CD4-positive, alpha-beta T cell treated with Interleukin-4 for 4 hours (primary cell): ENCODE data around the gene IL6ST.
"Not testable (repeated sequence)": the region's sequence is repeated elsewhere in the genome, so short reads cannot be mapped to it uniquely, and the experiment has no call there.

Experiments
- DNase-seq: peaks from one replicate; pipeline ENCODE4 v3.0.0-alpha.2; 2020

The IL6ST gene

DNA sequence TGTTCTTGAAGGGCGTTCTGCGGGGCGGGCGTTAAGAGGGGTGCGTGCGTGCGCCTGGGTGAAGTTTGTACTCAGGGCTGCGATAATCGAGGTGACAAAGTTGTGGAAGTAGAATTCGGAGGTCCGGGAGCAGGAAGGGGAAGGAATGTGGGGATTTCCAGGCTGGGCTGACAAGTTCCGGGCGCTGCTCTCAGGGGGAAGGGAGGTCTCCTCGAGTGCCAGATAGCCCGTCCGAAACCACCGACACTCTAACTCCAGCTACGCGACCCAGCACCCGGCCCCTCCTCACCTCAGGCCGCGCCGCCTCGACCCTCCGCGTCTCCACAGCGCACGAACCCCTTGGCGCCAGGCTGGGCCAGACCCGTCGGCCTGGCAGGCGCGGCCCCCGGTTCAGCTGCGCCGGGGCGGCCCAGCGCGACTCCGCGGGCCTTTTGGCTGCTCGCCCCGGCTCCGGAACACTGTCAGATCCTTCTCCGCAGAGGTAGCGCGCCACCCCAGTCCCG lies at the start of gene IL6ST:
Gene IL6ST, minus strand, starts transcription at position 469 of the 503 bp plus-strand sequence. CDS start 18,685 bp downstream, outside the sequence.
- peak; percentile 32 for DNase-seq

DNA sequence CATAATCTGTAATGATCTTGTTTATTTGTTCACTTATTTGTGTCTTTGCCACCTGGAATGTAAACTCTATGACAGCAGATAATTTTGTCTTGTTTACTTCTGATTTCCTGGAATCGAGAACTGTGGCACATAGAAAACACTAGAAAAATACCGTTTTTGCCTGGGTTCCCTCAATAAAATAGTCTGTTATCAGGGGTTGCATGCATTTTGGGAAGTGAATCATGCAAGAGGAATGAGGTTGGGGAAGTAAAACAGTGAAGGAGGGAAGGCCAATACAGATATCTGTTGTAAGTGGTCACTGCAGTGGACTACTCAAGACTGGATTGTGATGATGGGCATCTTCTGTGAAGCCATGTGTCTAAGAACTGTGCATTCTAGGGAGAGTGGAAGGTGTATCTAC lies 45.2 kb upstream of the IL6ST start:
- no peak for DNase-seq

DNA sequence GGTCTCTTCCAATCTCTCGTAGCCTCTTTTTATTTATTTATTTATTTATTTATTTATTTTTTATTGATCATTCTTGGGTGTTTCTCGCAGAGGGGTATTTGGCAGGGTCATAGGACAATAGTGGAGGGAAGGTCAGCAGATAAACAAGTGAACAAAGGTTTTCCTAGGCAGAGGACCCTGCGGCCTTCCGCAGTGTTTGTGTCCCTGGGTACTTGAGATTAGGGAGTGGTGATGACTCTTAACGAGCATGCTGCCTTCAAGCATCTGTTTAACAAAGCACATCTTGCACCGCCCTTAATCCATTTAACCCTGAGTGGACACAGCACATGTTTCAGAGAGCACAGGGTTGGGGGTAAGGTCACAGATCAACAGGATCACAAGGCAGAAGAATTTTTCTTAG lies 43.4 kb upstream of the IL6ST start:
- DNase-seq, result not testable (repeated sequence)

DNA sequence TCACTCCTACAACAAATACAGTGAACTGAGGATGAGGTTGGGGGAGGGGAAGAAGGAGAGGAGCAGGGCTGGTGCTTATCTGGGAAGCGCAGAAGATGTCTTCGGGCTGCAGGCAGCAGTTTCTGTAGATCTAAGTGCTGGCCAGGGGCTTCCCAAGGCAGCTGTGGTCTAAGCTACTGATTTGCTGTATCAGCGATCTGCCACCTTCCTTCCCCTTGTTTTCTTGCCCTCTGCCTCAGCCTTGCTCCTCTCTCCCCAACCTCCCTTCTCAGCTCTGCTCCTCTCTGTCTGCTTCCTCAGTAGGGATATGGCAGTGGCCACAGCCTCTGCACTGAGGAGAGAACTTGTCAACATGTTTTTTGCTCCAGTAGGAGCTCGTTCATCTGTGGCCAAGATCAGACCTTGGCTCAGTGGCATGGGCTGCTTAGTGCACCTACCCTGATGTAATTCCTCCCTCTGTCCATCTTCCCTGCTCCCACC lies 42.8 kb upstream of the IL6ST start:
- no peak for DNase-seq

DNA sequence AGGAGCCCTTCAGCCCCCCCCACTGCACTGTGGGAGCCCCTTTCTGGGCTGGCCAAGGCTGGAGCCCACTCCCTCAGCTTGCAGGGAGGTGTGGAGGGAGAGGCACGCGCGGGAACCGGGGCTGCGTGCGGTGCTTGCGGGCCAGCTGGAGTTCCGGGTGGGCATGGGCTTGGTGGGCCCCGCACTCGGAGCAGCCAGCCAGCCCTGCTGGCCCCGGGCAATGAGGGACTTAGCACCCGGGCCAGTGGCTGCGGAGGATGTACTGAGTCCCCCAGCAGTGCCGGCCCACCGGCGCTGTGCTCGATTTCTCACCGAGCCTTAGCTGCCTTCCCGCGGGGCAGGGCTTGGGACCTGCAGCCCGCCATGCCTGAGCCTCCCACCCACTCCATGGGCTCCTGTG lies 40.6 kb upstream of the IL6ST start:
- not testable (repeated sequence) for DNase-seq

DNA sequence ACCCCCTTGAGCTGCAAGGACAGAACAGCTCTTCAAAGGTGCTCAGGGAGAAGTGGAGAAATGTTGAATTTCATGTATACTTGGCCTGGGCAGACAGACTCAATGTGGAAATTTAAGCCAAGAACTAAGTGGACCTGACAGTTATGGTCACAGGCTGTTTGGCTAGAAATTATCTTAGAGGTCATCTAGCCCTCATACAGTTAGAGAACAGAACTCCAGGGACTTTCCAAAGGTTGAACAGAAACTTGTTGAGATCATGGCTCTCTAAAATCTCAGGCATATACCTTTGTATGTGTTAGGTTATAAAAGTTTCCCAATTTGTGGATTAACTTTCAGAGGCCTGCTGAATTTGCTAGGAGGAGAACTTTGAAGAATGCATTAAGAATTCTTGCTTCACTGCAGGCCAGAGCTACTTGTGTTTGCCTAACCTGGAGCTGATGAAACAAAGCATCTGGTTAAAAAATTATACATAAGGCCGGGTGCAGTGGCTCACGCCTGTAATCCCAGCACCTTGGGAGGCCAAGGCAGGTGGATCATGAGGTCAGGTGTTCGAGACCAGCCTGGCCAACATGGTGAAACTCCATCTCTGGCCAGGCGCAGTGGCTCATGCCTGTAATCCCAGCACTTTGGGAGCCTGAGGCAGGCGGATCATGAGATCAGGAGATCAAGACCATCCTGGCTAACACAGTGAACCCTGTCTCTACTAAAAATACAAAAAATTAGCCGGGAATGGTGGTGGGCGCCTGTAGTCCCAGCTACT lies 35.3 kb upstream of the IL6ST start:
- not testable (repeated sequence) for DNase-seq

DNA sequence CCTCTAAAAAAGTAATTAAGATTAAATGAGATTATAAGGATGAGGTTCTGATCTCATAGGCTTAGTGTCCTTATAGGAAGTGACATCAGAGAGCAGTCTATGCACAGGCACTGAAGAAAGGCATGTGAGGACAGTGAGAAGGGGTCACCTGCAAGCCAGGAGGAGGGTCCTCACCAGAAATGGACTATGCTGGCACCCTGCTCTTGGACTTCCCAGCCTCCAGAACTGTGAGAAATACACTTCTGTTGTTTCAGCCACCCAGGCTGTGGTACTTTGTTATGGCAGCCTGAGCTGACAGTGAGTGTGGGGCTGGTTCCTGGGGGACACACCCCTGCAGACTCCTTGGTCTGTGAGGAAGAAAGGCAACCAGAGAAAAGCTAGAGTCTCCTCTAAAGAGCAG lies 34.7 kb upstream of the IL6ST start:
- DNase-seq, result no peak

DNA sequence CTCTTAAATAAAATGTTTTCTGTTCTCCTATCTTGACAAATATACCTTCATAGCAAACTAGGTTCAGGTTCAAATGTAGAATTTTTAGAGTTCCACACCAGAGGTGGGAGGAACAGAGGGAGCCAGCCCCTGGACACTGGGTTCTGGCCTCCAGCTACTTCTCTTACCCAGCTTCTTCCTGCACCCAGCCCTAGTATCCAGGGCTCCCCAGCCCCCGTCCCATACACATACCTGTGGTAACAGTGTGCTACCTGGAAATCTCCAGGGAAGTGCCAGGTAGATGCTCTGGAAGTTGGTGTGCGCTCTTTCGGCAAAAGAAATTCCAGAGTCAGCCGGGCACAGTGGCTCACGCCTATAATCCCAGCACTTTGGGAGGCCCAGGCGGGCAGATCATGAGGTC lies 33.9 kb upstream of the IL6ST start:
- no peak for DNase-seq

DNA sequence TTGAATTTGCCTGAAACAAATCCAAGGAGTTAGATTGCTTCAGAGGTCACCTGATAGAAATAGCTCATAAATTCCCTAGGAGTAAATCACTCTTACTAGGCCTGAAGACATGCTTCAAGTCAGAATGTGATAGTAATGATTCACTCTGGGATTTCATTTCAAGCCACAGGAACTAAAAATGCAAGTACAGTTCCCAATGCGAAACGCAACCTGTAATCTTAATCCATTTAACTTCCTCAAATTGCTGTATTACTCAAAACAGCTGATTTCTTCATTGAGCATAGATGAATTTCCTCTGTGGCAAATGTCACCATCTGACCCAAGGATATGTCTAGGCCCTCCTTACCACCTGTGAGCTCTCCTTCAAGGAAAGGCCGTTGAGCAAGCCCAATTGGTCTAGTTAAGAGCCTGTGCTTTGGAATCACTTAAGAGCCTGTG lies 32.1 kb upstream of the IL6ST start:
- peak; percentile 18 for DNase-seq

DNA sequence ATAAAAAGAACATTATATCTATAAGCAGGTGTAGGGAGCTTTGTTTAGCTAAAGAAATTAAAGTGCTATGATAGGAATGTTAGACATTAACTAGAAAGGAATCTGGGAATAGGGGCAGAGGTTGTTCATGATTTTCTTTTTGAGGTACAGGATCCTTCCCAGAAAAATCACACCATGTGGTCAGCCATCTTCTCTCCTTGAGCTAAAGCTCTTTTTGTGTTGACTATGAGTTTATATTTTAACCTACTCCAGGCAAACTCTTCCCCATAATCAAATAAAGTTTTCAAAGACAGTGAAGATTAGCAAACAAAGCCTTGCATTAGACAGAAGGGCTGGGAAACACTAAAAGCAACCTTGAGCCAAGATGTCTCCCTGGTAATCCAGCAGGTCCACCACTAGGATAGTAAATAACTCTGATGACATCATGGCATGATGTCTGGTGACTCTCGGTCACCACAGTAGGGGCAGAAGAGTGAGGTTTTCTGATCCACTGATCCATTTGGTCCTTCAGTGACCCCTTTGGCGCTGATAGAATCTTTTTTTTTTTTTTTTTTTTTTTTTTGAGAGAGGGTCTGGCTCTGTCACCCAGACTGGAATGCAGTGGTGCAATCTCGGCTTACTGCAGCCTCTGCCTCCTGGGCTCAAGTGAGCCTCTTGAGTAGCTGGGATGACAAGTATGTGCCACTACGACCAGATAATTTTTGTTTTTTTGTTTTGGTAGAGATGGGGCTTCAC lies 30.6 kb upstream of the IL6ST start:
- no peak for DNase-seq

DNA sequence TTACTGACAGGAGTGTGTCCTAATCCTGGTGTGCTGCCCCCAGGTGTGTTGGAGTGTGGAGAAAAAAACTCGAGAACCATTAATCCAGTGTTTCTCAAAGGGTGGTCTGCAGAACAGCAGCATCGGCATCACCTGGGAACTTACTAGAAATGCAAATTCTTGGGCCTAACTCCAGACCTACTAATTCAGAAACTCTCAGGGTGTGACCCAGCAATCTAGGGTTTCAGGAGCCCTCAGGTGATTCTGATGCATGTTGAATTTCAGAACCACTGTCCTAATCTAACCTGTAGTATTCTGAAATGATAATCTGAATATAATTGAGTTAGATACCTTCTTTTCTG lies 30.0 kb upstream of the IL6ST start:
- no peak for DNase-seq

DNA sequence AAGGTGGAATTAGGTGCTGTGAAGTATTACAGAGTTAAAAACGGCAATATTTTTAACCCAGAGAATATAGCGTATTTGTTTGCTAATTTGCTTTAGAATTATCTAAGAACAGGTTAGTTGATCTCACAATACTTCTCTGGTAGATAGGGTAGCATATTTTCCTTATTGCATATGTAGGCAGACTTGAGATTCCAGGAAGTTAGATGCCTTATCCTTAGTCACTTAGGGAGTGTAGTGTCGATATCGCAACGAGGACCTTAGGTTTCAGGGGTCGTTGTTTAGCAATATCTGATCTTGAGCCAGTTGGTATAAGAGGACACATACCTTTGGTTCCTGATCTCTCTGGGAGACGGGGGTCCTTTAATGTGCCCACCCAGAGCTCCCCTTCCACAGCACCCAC lies 28.5 kb upstream of the IL6ST start:
- DNase-seq, result no peak

DNA sequence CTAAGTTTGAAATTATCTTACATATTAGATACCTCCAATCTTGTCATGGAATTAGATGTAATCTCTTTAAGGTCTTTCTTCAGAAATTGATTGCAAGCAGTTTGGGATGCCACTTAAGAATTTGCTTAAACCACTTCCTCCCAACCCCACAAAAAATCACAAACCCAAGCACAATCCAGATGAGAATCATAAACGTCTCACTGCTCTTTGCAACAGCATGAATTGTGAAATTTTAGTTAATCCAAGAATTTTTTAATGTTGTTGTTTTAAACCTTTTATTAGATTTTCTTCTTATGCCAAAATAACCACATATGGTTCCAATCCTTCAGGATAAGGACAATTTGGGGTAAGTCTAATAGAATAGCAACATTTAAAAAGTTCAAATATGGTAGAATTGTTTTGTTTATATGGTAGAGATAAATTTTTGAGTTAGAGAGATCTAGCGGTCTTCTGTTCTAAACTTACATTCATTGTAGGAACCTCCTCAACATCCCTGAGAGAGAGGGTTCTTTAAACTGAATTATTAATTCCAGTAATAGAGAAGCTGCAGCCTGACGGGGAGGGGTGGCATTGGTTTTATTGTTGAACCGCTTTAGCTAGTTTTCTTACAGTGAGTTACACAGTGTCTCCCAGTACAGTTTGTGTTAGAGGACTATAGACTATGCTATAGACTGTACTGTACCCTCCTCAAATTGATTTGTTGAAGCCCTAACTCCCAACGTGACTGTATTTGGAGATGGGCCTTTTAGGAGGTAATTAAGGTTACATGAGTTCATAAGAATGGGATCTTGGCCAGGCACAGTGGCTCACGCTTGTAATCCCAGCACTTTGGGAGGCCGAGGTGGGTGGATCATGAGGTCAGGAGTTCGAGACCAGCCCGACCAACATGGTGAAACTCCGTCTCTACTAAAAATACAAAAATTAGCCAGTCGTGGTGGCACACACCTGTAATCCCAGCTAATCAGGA lies 24.8 kb upstream of the IL6ST start:
- DNase-seq, result peak; percentile 35

DNA sequence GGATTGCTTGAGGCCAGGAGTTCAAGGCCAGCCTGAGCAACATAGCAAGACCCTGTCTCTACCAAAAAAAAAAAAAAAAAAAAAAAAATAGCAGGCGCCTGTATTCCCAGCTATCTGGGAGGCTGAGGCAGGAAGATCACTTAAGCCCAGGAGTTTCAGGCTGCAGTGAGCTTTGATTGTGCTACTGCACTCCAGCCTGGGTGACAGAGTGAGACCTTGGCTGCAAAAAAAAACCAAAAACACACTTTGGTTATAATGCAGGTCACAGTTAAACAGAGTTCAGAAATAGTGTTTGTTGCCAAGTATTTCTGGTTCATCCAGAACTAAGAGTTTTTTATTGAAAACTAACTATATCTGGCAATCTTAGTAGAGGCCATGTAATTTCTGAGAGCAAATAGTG lies 24.1 kb upstream of the IL6ST start:
- no peak for DNase-seq

DNA sequence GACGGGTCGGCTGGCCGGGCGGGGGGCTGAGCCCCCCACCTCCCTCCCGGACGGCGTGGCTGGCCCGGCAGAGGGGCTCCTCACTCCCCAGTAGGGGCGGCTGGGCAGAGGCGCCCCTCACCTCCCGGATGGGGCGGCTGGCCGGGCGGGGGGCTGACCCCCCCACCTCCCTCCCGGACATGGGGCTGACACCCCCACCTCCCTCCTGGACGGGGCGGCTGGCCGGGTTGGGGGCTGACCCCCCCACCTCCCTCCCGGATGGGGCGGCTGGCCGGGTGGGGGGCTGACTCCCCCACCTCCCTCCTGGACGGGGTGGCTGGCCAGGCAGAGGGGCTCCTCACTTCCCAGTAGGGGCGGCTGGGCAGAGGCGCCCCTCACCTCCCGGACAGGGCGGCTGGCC lies 19.9 kb upstream of the IL6ST start:
- DNase-seq, result not testable (repeated sequence)

DNA sequence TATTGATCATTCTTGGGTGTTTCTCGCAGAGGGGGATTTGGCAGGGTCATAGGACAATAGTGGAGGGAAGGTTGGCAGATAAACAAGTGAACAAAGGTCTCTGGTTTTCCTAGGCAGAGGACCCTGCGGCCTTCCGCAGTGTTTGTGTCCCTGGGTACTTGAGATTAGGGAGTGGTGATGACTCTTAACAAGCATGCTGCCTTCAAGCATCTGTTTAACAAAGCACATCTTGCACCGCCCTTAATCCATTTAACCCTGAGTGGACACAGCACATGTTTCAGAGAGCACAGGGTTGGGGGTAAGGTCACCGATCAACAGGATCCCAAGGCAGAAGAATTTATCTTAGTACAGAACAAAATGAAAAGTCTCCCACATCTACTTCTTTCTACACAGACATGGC lies 19.2 kb upstream of the IL6ST start:
- DNase-seq, result not testable (repeated sequence)

DNA sequence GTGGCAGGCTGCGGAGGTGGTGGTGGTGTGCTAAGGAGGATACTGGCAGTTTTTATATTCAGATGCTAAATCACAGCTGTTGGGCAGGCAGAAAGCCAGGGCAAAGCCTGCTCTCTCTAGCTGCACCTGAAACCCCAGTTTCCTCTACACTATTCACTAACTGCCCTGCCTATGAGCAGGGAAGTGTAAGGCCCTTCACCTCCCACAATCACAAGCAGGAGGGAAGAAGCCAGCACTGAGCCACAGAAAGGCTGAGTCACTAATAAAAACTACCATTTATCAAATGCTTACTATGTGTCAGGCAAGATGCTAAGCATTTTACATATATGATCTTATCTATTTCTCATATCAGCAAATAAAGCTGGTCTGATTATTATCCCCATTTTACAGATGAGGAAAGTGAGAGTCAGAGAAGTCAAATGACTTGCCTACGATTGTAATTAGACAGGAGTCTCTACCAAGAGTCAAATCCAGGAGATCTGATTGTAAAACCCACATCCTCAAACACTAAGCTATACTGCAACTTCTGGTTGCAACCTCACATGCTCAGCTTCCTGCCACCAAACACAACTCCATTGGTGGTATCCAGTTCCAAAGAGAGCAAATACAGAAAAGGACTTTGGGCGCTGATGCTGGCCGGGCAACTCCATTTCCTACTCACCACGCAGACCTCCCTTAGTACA lies 17.7 kb upstream of the IL6ST start:
- DNase-seq, result peak; percentile 43

DNA sequence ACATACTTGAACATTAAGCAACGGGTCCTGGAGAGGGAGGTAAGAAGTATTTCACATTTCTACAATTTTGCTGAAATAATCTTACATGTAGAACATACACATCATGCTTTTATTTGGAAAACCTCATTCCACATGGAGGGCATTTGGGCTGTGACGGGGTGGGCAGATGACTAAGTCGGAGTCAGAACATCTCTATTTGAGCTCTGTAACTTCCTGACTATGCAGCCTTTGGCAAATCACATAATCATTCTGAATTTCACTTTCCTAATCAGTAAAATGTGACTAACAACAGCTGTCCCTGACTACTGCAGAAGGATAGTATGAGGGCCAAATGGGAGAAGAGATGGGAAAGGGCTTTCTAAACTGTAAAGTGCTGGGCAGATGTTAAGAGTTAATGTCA lies 17.1 kb upstream of the IL6ST start:
- peak; percentile 11 for DNase-seq

DNA sequence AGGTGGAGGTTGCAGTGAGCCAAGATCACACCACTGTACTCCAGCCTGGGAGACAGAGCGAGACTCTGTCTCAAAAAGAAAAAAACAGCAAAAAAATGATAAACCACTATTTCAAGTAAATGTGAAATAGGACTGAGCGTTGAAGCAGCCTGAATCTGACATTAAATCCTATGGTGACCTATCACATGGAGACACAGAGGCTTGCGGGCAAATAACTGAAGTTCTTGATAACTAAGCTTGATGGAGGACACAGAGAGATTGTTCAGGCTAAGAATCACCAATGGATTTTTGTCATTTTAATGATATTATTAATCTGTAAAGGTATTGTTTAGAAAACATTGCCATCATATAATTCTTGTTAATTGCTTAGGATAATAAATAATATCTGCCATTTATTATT lies 15.7 kb upstream of the IL6ST start:
- DNase-seq, result no peak

DNA sequence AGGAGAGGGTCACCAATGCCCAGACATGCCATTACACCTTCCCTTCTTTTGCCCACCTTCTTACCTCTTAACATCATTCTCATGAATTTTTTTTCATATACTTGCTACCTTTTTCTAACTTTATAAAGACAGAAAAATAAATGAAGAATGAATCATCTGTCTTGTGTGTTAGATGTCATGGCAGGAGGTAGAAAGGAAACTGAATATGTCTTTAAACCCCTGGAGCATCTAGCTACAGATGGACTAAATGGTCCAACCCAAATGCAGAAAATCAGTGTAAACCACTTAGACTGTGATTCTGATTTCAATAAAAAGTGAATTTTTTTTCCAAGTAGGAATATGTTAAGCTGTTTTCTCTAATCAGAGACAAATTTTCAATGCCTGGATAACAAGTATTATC lies 11.8 kb upstream of the IL6ST start:
- DNase-seq, result no peak

DNA sequence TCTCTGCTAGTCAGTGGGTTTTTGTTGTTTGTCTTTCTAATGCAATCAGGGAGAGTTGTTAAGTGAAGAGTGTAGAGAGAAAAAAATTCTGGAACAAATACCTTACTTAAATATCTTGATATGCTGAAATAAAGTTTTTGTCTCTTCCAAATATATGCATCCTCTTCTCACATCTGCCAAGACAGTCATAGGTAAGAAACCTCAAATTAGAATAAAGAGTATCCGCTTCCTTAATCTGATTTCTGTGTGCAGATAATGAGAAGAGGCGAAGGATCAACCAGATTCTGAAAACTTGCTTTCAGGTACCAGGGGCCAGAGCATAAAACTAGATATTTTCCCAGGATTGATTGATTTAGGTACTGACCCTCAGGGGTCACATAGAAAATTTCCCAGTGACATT lies 11.3 kb upstream of the IL6ST start:
- DNase-seq, result no peak

DNA sequence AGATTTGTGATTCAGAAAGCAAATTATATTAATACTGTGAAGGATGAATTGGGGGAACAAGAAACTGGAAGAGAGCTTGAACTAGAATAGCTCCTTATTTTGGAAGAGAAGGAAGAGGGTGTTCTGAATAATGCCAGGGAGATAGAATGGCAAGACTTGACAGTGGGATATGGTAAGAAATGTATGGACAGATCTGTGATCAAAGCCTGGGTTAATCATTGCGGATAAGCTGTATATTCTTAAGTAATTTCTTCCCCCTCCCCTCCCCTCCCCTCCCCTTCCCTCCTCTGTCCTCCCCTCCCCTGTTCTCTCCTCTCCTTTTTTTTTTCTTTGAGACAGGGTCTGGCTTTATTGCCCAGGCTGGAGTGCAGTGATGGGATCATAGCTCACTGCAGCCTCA lies 10.1 kb upstream of the IL6ST start:
- no peak for DNase-seq
